KOPT-K1 (cell line): ENCODE results near the gene PROZ.

Experiments
- H3K27ac ChIP-seq: fragments of 200-600 bp; sonication (generic); 2 replicates; pipeline ENCODE4 v1.5.1; 2016; ENCODE audit warnings: antibody characterized with exemption, mild to moderate bottlenecking, low read depth, low read length; ENCODE audit not compliant: poor library complexity, severe bottlenecking
- H3K36me3 ChIP-seq: fragments of 200-600 bp; sonication (generic); 2 replicates; pipeline ENCODE4 v1.5.1; 2017; ENCODE audit warnings: antibody characterized with exemption, mild to moderate bottlenecking, low read length, moderate library complexity; ENCODE audit not compliant: insufficient read depth
- H3K9me3 ChIP-seq: fragments of 200-600 bp; sonication (generic); 2 replicates; pipeline ENCODE4 v1.5.1; 2017; ENCODE audit warnings: antibody characterized with exemption, low read length, mild to moderate bottlenecking; ENCODE audit not compliant: insufficient read depth, poor library complexity, severe bottlenecking

Gene PROZ

GRCh38 chr13:113117335-113117872 is 41.0 kb upstream of the PROZ start:
- Histone ChIP-seq H3K27ac (no peak overlapping the region), H3K9me3 (no peaks in the 10 kb centered on the region), H3K36me3 (no peaks in the 10 kb centered on the region)

DNA sequence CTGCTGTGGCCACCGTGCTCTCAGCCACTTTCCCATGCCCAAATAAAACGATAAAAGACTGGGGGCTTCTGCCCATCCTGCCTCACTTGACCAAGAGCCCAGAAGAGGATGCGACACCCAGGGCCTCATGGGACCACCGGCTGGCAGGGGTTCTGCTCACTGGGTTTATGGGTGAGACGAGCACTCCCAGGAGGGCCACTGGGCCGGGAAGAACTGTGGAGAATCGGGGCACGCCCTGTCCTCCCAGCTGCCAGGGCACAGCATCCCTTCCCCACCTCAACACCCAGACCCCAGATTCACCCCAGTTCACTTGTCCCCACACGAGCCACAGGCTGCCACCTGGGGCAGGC is 40.6 kb upstream of the PROZ start:
- Histone ChIP-seq H3K27ac (no peak overlapping the region), H3K9me3 (no peaks in the 10 kb centered on the region), H3K36me3 (no peaks in the 10 kb centered on the region)

DNA sequence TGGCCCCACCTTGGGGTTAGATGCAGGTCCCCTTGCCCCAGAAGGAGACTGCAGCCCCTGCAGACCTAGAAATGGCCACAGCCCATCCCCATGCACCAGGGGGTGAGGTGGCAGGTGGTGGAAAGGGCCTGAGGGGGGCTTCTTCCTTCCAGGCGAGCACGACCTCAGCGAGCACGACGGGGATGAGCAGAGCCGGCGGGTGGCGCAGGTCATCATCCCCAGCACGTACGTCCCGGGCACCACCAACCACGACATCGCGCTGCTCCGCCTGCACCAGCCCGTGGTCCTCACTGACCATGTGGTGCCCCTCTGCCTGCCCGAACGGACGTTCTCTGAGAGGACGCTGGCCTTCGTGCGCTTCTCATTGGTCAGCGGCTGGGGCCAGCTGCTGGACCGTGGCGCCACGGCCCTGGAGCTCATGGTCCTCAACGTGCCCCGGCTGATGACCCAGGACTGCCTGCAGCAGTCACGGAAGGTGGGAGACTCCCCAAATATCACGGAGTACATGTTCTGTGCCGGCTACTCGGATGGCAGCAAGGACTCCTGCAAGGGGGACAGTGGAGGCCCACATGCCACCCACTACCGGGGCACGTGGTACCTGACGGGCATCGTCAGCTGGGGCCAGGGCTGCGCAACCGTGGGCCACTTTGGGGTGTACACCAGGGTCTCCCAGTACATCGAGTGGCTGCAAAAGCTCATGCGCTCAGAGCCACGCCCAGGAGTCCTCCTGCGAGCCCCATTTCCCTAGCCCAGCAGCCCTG is 40.0 kb upstream of the PROZ start:
- H3K27ac ChIP-seq: no peak overlapping the region
- H3K9me3 ChIP-seq: no peaks in the 10 kb centered on the region
- no peaks in the 10 kb centered on the region for H3K36me3 ChIP-seq

DNA sequence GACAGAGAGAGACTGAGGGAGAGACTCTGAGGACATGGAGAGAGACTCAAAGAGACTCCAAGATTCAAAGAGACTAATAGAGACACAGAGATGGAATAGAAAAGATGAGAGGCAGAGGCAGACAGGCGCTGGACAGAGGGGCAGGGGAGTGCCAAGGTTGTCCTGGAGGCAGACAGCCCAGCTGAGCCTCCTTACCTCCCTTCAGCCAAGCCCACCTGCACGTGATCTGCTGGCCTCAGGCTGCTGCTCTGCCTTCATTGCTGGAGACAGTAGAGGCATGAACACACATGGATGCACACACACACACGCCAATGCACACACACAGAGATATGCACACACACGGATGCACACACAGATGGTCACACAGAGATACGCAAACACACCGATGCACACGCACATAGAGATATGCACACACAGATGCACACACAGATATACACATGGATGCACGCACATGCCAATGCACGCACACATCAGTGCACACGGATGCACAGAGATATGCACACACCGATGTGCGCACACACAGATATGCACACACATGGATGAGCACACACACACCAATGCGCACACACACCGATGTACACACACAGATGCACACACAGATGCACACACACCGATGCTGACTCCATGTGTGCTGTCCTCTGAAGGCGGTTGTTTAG is 39.2 kb upstream of the PROZ start:
- no peaks in the 10 kb centered on the region for H3K36me3 ChIP-seq
- no peaks in the 10 kb centered on the region for H3K9me3 ChIP-seq
- H3K27ac ChIP-seq: no peak overlapping the region

DNA sequence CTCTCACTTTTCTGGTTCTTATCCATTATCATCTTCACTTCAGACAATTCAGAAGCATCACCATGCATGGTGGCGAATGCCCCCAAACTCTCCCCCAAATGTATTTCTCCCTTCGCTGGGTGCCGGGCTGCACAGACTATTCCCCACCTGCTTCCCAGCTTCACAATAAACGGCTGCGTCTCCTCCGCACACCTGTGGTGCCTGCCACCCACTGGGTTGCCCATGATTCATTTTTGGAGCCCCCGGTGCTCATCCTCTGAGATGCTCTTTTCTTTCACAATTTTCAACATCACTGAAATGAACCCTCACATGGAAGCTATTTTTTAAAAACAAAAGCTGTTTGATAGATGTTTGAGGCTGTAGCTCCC is 38.6 kb upstream of the PROZ start:
- H3K36me3 ChIP-seq: no peaks in the 10 kb centered on the region
- no peak overlapping the region for H3K27ac ChIP-seq
- H3K9me3 ChIP-seq: no peaks in the 10 kb centered on the region

DNA sequence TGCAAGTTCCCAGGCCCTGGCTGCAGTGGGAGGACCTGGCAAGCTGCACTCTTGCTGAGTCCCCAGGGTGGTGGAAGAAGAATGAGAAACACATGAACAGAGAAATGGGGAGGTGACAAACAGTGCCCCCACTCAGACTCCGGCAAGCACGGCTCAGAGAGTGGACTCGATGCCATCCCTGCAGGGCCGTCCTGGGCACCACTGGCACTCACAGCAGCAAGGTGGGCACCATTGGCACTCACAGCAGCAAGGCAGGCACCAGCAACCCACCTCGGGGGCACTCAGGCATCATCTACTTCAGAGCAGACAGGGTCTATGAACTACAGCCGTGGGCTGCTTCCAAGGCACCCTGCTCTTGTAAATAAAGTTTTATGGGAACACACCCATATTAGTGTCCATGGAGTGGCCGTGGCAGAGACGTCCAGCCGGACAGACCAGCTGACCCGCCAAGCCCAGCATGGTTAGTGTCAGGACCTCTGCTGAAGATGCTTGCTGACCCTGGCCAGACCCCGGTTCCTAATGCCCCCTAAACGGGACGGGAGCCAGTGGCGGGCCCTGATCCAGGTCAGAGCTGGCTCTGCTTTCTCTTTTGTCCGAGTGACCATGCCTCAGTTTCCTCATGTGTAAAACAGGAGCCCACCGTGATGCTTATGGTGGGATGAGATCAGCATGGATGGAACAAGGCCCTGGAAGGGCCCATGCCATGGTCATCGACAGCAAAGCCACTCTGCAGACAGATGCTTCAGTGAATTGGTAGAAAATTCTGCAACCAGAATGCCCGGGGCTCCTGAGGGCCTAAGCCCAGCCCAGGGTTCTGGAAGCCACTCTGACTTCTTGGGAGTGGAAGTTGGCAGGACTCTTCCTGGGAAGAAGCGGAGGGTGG is 37.9 kb upstream of the PROZ start:
- Histone ChIP-seq H3K36me3 (no peaks in the 10 kb centered on the region), H3K27ac (no peak overlapping the region), H3K9me3 (no peaks in the 10 kb centered on the region)

DNA sequence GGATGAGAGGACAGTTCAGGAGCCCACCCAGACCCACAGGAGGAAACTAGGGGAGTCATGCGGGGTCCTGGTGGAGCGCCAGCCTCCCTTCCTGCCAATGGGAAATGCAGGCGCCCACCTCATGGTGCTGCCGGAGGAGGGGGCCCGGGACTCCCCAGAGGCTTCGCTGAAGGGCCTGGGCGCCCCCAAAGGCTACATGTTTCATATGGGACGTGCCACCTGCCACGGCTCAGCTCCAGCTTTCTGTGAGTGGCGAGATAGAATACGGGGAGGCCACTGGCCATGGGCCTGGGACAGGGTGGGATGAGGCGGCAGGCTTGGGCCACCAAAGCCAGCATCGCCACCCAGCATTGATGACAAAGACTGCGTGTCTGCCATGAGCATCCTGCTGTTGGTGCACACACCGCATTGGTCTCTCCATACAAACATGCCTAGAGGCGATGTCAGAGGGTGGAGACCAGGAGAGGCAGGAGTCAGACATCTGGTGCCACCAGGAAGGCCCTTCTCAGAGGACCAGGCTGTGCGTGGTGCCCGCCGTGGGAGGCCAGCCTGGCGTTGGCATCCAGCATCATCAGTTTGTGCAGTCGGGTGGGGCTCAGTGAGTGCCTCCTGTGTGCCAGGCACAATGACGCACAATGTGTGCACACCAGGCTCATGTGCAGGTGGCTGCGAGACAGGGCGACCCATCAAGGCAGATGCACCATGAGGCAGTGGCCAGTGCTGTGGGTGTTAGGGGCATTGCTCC is 37.1 kb upstream of the PROZ start:
- Histone ChIP-seq H3K36me3 (no peaks in the 10 kb centered on the region), H3K9me3 (no peaks in the 10 kb centered on the region), H3K27ac (no peak overlapping the region)

DNA sequence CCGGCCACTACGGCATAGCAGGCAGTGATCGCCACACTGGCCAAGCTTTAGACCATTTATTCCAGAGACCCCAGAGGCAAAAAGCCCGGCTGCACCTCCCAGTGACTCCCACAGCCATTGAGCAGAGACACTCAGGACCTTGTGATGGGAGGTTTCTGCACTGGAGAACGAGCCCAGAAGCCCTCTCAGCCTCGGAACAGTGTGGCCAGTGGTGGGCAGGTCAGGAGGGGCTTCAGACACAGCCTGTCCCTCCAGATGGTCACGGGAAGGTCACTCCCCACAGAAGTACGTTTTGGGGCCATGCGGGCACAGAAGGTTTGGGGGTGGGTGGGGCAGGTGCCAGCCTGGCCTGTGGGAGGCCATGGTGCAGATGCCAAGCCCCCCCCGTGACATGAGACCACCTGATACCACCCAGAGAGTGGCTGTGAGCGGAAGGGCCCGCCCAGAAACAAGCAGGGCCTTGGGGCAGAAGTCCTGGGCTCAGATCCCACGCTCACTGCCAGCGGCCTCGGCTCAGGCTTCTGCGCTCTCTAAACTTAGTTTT is 36.4 kb upstream of the PROZ start:
- no peak overlapping the region for H3K27ac ChIP-seq
- no peaks in the 10 kb centered on the region for H3K36me3 ChIP-seq
- H3K9me3 ChIP-seq: no peaks in the 10 kb centered on the region

DNA sequence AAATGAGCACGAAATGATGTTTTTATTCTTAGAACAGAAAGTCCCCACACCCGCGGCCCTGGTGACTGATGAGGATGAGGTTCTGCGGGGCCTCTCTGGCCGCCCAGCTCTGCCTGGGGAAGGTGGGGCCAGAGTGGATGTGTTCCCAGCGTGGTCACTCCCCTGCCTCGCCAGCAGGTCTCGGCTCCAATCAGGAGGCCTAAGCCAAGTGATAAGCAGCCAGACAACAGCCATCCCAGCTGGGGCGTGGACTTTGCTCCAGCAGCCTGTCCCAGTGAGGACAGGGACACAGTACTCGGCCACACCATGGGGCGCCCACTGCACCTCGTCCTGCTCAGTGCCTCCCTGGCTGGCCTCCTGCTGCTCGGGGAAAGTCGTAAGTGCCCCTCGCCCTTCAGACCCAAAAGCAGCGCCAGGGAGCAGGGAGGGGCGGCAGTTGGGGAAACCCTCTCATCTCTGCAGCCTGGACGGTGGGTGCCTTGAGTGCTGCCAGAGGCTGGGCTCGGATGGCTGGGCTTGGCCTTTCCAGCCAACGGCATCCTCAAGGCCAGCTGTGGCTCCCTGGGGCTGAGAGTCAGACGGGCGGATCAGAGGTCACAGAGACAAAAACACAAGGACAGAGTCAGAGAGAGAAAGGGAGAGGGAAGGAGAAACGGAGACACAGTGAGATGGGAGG is 35.8 kb upstream of the PROZ start, which contains the start of gene F10:
TSS of gene F10 (plus strand) at position 250 of the 676 bp plus-strand sequence. CDS start at position 307, 57 bp downstream.
- Histone ChIP-seq H3K27ac (no peak within 1 kb of the TSS), H3K9me3 (no peaks in the 10 kb centered on the region)

GRCh38 chr13:113123226-113124201 is 34.9 kb upstream of the PROZ start:
- Histone ChIP-seq H3K27ac (no peak overlapping the region), H3K36me3 (no peaks in the 10 kb centered on the region), H3K9me3 (no peaks in the 10 kb centered on the region)

More for the DNA sequence above, 35.8 kb upstream of the PROZ start, which contains the start of gene F10:
- no peaks in the 10 kb centered on the region for H3K36me3 ChIP-seq

- Histone ChIP-seq H3K36me3 (no peaks in the 10 kb centered on the region), H3K9me3 (no peaks in the 10 kb centered on the region), H3K27ac (no peak overlapping the region)
These were observed 34.1 kb upstream of the PROZ start for GRCh38 chr13:113124211-113124970.

DNA sequence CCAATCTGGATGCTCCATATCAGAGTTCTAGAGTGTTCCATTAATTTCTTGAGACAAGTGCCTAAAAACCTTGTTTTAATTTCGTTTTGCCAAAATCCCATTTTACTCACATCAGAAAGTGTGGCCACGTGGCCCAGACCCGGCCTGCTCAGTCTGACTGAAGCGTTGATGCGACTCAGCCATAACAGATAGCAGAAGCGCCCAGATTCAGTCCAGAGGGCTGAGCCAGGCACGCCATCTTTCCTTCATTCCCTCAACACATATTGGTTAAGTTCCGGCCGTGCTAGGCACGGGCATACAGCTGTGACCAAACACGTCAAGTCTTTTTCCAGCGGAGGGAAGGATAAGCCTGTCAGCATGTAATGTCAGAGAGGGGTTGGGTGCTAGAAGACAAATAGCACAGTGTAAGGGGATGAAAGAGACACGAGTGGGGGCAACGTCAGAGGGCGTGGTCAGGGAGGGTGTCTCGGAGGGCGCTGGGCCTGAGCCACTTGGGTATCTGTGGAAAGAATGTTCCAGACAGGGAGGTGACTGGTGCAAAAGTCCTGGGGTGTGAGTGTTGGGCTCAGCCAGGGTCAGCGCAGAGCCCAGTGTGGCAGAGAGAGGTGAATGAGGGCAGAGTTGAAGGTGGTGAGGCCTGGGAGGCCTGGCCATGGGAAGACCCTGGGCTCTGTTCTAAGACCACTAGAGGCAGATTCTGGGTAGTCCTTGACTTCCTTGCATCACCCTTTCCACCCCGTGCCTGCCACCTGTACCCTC is 32.8 kb upstream of the PROZ start:
- no peak overlapping the region for H3K27ac ChIP-seq
- no peaks in the 10 kb centered on the region for H3K9me3 ChIP-seq
- H3K36me3 ChIP-seq: no peaks in the 10 kb centered on the region
